GM10248 (cell line): ENCODE results near the gene HOXA7.

Experiments
- CTCF ChIA-PET: fragments of 300-600 bp; sonication (Branson Sonifier 250); formaldehyde crosslinking; extraction: SDS; loops from one replicate; lab custom pipeline; 2021; ENCODE audit warnings: antibody characterized with exemption; lab: Yijun Ruan, JAX
- POLR2A ChIA-PET: fragments of 350-650 bp; sonication (Branson Sonifier 250); formaldehyde crosslinking; extraction: SDS; loops from one replicate; lab custom pipeline; 2020; ENCODE audit warnings: antibody characterized with exemption; lab: Yijun Ruan, JAX
- DNase-seq: peaks from one replicate; pipeline ENCODE4 v3.0.0; 2012; ENCODE audit errors: extremely low spot score
- TF ChIP-seq, protein P1 (sequence below): IDR thresholded peaks from 2 replicates; pipeline ENCODE4 v1.5.1; 2012; ENCODE audit warnings: mild to moderate bottlenecking, low read depth; ENCODE audit errors: extremely low read depth, missing control alignments, control extremely low read depth

The HOXA7 gene

DNA sequence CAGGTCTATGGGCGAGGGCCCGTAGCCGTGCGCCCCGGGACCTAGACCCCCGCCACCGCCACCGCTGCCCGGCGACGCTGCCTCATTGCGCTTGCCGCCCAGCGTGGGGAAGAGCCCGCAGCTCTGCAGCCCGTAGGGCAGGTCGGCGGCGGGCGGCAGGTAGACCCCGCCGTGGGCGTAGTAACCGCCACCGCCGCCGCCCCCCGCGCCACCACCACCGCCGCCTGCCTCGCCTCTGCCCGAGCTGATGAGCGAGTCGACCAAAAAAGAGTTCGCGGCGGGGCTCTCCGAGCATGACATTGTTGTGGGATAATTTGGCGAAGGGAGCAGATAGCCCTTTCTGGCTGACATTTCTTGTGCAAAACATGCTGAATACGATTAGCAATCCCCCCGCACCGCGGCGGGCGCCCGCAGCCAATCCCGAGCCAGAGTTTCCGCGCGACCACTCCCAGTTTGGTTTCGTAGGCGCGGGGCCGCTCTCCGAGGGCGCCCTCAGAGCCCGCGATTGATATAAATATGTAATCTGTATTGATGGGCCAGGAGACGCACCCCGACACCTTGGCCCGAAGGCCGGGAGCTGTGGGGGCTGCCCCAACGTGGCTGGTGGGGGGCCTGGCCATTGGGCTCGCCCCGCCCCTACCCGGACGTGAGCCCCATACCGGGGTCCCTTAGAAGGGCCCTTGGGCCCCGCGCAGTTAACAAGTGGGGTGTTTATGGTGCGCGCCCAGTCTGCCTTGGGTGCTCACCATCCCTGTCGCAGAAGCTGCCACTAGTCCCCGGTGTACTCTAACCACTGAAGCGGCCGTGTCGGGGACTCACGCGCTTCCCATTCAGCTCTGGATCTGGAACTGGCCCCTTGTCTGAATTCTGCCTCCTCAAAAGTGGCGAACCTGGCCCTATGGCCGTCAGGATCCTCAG, 17.7 kb upstream of the HOXA7 start, which contains the start of gene HOXA10:
Gene HOXA10, minus strand, starts transcription at position 365 of the 918 bp plus-strand sequence. Its CDS starts 14 bp downstream, at position 351.
- TF ChIP-seq, protein P1, sequence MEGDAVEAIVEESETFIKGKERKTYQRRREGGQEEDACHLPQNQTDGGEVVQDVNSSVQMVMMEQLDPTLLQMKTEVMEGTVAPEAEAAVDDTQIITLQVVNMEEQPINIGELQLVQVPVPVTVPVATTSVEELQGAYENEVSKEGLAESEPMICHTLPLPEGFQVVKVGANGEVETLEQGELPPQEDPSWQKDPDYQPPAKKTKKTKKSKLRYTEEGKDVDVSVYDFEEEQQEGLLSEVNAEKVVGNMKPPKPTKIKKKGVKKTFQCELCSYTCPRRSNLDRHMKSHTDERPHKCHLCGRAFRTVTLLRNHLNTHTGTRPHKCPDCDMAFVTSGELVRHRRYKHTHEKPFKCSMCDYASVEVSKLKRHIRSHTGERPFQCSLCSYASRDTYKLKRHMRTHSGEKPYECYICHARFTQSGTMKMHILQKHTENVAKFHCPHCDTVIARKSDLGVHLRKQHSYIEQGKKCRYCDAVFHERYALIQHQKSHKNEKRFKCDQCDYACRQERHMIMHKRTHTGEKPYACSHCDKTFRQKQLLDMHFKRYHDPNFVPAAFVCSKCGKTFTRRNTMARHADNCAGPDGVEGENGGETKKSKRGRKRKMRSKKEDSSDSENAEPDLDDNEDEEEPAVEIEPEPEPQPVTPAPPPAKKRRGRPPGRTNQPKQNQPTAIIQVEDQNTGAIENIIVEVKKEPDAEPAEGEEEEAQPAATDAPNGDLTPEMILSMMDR: no peak
- DNase-seq: no peak
- ChIA-PET POLR2A (no interaction called here), CTCF (interaction anchor here (0.8 to 1.0 kb wide), 2 partner anchors 22 kb away, joined by 3 to 4 read pairs; no protein-coding TSS in a partner anchor)

- ChIA-PET CTCF (interaction anchor here (1.0 kb wide), 1 partner anchor 23 kb away, joined by 4 read pairs; no protein-coding TSS in a partner anchor), POLR2A (no interaction called here)
- TF ChIP-seq, protein P1: no peak
- no peak for DNase-seq
Measured at GRCh38 chr7:27173511-27173955, 17.1 kb upstream of the HOXA7 start.

DNA sequence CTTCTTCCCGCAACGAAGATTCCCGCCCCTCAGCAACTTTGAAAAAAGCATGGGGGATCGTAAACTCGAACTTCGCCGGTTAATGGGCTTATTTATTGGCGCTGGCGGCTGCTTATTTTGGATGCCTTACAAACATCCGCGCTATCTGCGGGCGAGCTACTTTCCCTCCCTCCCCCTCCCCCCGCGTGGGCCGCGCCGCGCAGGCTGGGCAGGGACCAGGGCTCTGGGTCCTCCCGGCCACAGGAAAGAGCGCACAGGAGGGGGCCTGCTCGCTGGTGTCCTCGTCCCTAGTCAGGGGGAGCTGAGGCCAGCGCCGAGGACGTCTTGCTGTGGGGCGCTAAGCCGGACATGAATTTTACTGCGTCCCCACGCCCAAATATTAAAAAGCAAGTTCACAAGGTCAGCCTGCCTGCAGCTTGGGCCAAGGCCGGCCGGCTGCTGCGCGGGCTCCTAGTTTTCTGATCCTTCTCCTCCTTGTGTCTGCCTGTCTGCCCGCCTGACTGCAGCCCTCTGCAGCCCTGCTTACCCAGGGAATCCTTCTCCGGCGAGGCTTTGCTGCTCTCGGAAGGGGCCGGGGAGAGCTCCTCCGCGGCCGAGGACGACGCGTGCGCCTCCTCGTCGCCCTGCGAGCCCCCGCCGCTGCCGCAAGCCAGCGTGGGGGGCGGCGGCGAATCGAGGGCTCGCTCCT, 16.5 kb upstream of the HOXA7 start:
- CTCF ChIA-PET: interaction anchor here (1.0 to 3.8 kb wide), 2 partner anchors 12 to 23 kb away, joined by 4 to 19 read pairs; no protein-coding TSS in a partner anchor
- TF ChIP-seq, protein P1: no peak
- no peak for DNase-seq
- POLR2A ChIA-PET: no interaction called here

- TF ChIP-seq, protein P1: no peak
- DNase-seq: no peak
- ChIA-PET CTCF (interaction anchor here (3.8 kb wide), 1 partner anchor 12 kb away, joined by 19 read pairs; no protein-coding TSS in a partner anchor), POLR2A (no interaction called here)
Measured at GRCh38 chr7:27172315-27172774, 15.9 kb upstream of the HOXA7 start.

GRCh38 chr7:27171637-27172314, 15.3 kb upstream of the HOXA7 start:
- POLR2A ChIA-PET: no interaction called here
- CTCF ChIA-PET: interaction anchor here (3.8 kb wide), 1 partner anchor 11 kb away, joined by 19 read pairs; no protein-coding TSS in a partner anchor
- DNase-seq: no peak
- TF ChIP-seq, protein P1: no peak
